GM10266 (cell line): ENCODE data around the gene SEC24D.

Experiments
- DNase-seq: peaks from one replicate; pipeline ENCODE4 v3.0.0; 2012; ENCODE audit errors: extremely low spot score
- CTCF ChIP-seq: IDR thresholded peaks from 2 replicates; pipeline ENCODE4 v1.5.1; 2012; ENCODE audit warnings: mild to moderate bottlenecking, low read depth; ENCODE audit not compliant: control insufficient read depth, insufficient read depth; ENCODE audit errors: missing control alignments

Gene SEC24D

GRCh38 chr4:118756429-118756828 is 79.5 kb downstream of the SEC24D start:
- no peak for TF ChIP-seq CTCF
- no peak for DNase-seq

GRCh38 chr4:118755438-118756226 is 80.3 kb downstream of the SEC24D start:
- no peak for DNase-seq
- no peak for TF ChIP-seq CTCF

GRCh38 chr4:118754890-118755289 is 81.0 kb downstream of the SEC24D start:
- no peak for TF ChIP-seq CTCF

GRCh38 chr4:118753685-118754084 is 82.2 kb downstream of the SEC24D start:
- DNase-seq = no peak
- no peak for TF ChIP-seq CTCF

More at GRCh38 chr4:118754890-118755289, 81.0 kb downstream of the SEC24D start:
- DNase-seq = no peak

- DNase-seq = no peak
- no peak for TF ChIP-seq CTCF
Measured at GRCh38 chr4:118753096-118753495, 82.8 kb downstream of the SEC24D start.

GRCh38 chr4:118752551-118752950 is 83.4 kb downstream of the SEC24D start:
- no peak for TF ChIP-seq CTCF
- DNase-seq = no peak

GRCh38 chr4:118751629-118752323 is 84.2 kb downstream of the SEC24D start:
- no peak for DNase-seq
- no peak for TF ChIP-seq CTCF
